ENCODE results near the gene FBXO21. TPM values are rescaled to one million over a fixed set of nuclear protein-coding genes. Genes with fewer than 3 reads are reported as not detected.

FBXO21 gene
- polyA plus RNA-seq, 3 donors: 10.3 to 10.7 (median 10.6) TPM

GRCh38 chr12:117151403-117152031 lies 38.8 kb downstream of the FBXO21 start:
- no peak overlapping the region for H3K27ac ChIP-seq (ENCODE audit: low read depth, low read length)
- WGBS, 3 donors: 49 to 73% (median 64%) methylated on average over 5 of the region's 5 CpGs

DNA sequence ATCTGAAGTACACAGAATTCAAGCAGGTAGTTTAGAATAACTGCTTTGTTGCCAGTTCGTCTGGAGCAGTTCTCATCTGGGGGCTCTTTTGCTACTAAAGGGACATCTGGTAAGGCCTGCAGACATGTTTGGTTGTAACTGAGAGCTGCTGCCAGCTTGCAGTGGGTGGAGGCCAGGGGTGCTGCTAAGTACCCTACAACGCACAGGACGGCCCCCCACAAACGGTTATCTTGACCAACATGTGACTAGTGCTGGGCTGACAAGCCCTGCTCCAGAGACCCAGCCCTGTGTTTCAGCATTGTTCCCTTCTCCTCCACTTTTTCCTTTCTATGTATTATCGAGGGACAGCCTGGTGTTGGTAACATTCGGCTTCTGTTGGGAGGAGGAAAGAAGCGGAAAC lies 40.8 kb downstream of the FBXO21 start:
- no peak overlapping the region for H3K27ac ChIP-seq (ENCODE audit: low read depth, low read length)
- WGBS, 3 donors: 81 to 90% (median 85%) methylated on average over 7 of the region's 7 CpGs

DNA sequence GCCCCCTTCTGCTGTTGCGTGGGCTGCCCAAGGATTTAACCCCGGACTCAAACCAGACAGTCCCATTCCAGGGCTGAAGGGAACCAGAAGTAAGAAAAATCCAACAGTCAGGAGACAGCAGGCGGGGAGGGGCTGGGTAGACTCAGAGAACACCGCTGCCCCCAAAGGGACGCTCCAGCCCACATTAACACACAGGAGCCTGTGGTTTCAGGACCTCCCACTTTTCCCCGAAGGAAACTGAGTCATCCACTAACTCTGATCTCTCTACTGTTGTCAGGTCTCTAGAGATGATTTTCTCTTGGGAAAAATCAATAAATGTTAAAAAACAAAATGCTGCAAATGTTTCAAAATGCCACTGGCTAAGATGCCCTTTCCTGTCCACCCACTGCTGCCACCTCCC lies 41.6 kb downstream of the FBXO21 start:
- H3K27ac ChIP-seq (ENCODE audit: low read depth, low read length): no peak overlapping the region
- WGBS, 3 donors: 89 to 94% (median 91%) methylated on average over 6 of the region's 6 CpGs

GRCh38 chr12:117147639-117148038 lies 42.6 kb downstream of the FBXO21 start:
- no peak overlapping the region for H3K27ac ChIP-seq (ENCODE audit: low read depth, low read length)
- WGBS, 3 donors: 66 to 85% (median 82%) methylated on average over 12 of the region's 12 CpGs

- 91 to 93% (median 91%) methylated on average over 13 of the region's 13 CpGs for WGBS, 3 donors
- no peak overlapping the region for H3K27ac ChIP-seq (ENCODE audit: low read depth, low read length)
These were observed 44.6 kb downstream of the FBXO21 start for GRCh38 chr12:117145597-117146154.

DNA sequence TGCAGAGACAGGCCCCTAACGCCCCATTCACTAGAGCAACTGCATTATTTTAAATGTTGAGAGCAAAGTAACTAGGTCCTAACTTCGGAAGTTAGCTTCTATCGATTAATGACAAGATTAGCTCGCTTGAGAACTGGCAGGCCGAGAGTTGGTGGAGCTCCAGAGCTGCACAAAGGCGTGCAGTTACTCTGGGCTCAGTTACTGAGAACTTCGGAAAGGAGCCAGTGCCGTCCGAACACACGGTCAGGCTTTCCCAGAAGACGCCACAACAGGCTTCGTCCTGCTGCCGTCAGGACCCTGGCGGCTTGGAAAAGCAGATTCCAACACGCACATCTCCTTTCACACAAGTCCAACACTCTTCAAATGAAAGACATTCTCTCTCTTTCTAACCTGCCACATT lies 45.7 kb downstream of the FBXO21 start:
- H3K27ac ChIP-seq (ENCODE audit: low read depth, low read length): no peak overlapping the region
- 96% methylated on average over 15 of the region's 15 CpGs for WGBS, 3 donors

- WGBS, 3 donors: 50 to 82% (median 79%) methylated on average over 18 of the region's 18 CpGs
- H3K27ac ChIP-seq (ENCODE audit: low read depth, low read length): no peak overlapping the region
These were observed 47.2 kb downstream of the FBXO21 start for GRCh38 chr12:117143008-117143532.

GRCh38 chr12:117142094-117142493 lies 48.2 kb downstream of the FBXO21 start:
- H3K27ac ChIP-seq (ENCODE audit: low read depth, low read length): no peak overlapping the region

GRCh38 chr12:117141097-117141898 lies 49.0 kb downstream of the FBXO21 start:
- 71 to 92% (median 73%) methylated on average over 29 of the region's 29 CpGs for WGBS, 3 donors
- H3K27ac ChIP-seq (ENCODE audit: low read depth, low read length): no peak overlapping the region

More at GRCh38 chr12:117142094-117142493, 48.2 kb downstream of the FBXO21 start:
- WGBS, 3 donors: 71 to 84% (median 72%) methylated on average over 12 of the region's 12 CpGs

DNA sequence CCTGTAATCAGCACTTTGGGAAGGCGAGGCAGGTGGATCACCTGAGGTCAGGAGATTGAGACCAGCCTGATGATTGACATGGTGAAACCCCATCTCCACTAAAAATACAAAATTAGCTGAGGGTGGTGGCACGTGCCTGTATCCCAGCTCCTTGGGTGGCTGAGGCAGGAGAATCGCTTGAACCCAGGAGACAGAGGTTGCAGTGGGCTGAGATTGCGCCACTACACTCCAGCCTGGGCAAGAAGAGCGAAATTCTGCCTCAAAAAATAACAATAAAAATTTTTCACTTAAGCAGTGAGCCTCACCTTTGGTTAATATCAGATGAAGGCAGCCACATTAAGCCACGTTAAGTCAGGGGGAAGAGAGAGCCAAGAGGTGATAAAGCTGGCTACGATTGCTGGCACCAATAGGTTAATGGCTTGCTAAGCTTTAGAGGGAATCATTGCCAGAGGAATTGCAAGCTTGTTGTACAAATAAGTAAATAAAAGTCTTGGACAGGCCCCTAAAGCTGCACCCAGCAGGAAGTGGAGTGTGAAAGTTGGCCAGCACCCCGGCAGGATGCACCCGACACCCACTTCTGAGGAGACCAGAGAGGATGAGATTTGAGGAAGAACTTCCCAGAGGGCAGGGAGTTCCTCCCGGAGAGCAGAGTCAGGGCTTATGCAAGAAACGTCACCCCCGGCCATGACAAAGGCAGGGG lies 49.7 kb downstream of the FBXO21 start:
- no peak overlapping the region for H3K27ac ChIP-seq (ENCODE audit: low read depth, low read length)
- WGBS, 3 donors: 46 to 48% (median 47%) methylated on average over 12 of the region's 12 CpGs

GRCh38 chr12:117139025-117139717 lies 51.1 kb downstream of the FBXO21 start:
- H3K27ac ChIP-seq (ENCODE audit: low read depth, low read length): no peak overlapping the region
- WGBS, 3 donors: 67 to 90% (median 79%) methylated on average over 5 of the region's 5 CpGs

DNA sequence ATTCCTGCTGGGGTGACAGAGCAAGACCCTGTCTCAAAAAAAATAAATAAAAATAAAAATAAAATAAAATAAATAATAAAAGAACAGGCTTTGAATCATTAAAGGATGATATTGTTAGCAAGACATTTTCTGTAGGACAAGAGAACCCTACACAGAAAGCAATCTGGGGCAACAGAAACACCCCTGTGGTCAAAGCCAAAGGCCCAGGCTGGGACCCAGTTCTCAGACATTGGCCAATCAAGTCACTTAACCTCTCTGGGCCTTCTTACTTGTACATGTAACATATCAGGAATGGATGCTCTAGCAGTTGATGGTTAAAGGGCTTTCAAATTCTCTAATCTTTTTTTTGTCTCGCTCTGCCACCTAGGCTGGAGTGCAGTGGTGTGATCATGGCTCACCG lies 55.5 kb downstream of the FBXO21 start:
- 91 to 97% (median 97%) methylated on average over 2 of the region's 2 CpGs for WGBS, 3 donors
- H3K27ac ChIP-seq (ENCODE audit: low read depth, low read length): no peak overlapping the region

DNA sequence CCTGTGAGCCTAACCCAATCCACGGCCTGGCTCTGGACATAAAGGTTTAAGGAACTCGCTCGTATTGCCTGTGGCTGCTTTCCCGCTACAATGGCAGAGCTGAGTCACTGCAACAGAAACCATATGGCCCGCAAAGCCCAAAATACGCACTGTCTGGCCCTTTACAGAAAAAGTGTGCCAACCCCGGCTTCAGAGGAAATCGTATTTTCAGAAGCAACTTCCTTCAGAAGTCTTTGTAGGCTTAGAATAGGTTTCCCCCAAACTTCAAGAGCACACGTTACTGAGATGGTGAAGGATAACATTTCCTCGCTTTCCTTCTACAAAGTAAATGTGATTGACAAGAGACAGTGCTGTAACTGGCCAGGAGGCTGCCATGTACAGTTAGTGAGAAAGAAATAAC lies 56.2 kb downstream of the FBXO21 start:
- H3K27ac ChIP-seq (ENCODE audit: low read depth, low read length): no peak overlapping the region
- WGBS, 3 donors: 33 to 80% (median 47%) methylated on average over 10 of the region's 10 CpGs

- 77 to 87% (median 83%) methylated on average over 7 of the region's 7 CpGs for WGBS, 3 donors
These were observed 59.5 kb downstream of the FBXO21 start for GRCh38 chr12:117130801-117131200.

DNA sequence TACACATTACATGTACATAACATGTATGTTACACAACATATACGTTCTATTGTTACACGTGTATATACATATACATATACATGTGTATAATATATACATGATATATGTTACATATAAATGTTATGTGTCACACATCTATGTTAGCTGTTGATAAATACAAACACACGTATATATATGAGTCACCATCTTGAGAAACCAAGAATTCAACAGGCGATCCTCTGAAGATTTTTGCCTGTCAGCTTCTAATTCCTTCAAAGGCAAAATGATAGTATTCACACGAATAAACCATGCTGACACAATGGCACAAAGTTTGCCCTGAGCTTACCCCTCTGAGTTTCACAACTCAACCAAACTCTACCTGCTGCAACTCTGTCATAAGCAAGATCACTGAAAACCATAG lies 60.9 kb downstream of the FBXO21 start:
- 84 to 88% (median 87%) methylated on average over 5 of the region's 5 CpGs for WGBS, 3 donors
- H3K27ac ChIP-seq (ENCODE audit: low read depth, low read length): no peak overlapping the region

More at GRCh38 chr12:117130801-117131200, 59.5 kb downstream of the FBXO21 start:
- H3K27ac ChIP-seq (ENCODE audit: low read depth, low read length): no peak overlapping the region

DNA sequence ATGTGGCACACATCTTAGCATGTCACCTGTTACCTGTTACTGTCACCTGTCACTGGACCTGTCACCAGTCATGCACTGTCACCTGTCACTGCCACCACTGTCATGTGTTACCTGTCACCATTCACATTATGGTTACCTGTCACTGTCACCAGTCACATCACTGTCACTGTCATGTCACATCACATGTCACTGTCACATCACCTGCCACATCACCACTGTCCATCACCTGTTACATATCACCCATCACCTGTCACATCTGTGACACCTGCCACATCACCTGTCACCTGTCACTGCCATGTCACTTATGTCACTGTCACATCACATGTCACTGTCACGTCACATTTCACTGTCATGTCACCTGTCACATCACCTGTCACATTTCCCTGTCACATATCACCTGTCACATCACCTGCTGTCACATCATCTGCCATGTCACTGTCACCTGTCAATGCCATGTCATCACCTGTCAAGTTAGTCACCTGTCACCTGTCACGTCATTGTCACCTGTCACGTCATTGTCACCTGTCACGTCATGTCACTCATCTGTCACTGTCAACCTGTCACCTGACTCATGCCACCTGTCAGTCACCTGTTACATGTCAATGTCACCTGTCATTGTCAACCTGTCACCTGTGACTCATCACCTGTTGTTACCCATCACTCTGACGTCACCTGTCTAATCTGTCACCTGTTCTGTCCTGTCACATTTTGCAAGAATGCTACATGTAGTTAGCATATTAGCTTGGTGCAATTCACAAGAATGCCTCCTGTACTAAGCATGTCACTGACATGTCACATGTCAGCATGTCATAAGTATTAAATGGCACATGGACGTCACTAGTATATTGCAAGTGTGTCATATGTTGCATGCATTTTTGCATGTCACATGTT lies 62.1 kb downstream of the FBXO21 start:
- WGBS, 3 donors: 90 to 95% (median 93%) methylated on average over 6 of the region's 6 CpGs

DNA sequence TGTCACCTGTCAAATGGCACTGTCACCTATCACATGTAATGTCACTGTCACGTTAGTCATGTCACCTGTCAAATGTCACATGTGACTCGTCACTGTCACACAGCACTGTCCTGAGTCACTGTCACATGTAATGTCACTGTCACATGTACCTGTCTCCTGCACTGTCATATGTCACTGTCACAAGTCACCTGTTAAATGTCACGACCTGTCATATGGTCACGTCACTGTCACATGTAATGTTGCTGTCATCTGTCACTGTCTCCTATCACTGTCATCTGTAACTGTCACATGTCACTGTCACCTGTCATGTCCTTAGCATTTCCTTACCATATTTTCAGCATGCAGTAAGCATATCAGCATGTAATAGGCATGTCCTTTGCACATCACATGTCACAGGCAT lies 63.9 kb downstream of the FBXO21 start:
- 78 to 94% (median 90%) methylated on average over 4 of the region's 4 CpGs for WGBS, 3 donors
- no peak overlapping the region for H3K27ac ChIP-seq (ENCODE audit: low read depth, low read length)

More for the DNA sequence above, 62.1 kb downstream of the FBXO21 start:
- no peak overlapping the region for H3K27ac ChIP-seq (ENCODE audit: low read depth, low read length)

All from adipose tissue (tissue), 3 donors.